VCaP (cell line): ENCODE measurements around the gene SYT15.
"Not testable (repeated sequence)": the region's sequence is repeated elsewhere in the genome, so short reads cannot be mapped to it uniquely, and the experiment has no call there.

Experiments
- H3K27ac ChIP-seq: fragments of 450-650 bp; 2 replicates; pipeline ENCODE4 v1.5.1; 2017
- CTCF ChIP-seq: fragments of 450-650 bp; conservative IDR thresholded peaks from 2 replicates; pipeline ENCODE4 v1.5.1; 2017; ENCODE audit warnings: mild to moderate bottlenecking, moderate library complexity

The SYT15 gene

GRCh38 chr10:46578474-46579178 is at the start of gene SYT15:
TSS of gene SYT15 (plus strand) at chr10:46579128. CDS start at chr10:46579169, 41 bp downstream.
- H3K27ac ChIP-seq, result not testable (repeated sequence)

- H3K27ac ChIP-seq, result not testable (repeated sequence)
Measured at GRCh38 chr10:46529742-46530141, 49.2 kb upstream of the SYT15 start.

GRCh38 chr10:46530249-46531186 is 48.4 kb upstream of the SYT15 start:
- no peak for TF ChIP-seq CTCF
- no peak overlapping the region for H3K27ac ChIP-seq

GRCh38 chr10:46532256-46532655 is 46.7 kb upstream of the SYT15 start:
- H3K27ac ChIP-seq, result not testable (repeated sequence)

- no peak for TF ChIP-seq CTCF
- no peak overlapping the region for H3K27ac ChIP-seq
Measured at GRCh38 chr10:46534828-46535524, 44.0 kb upstream of the SYT15 start.

GRCh38 chr10:46536171-46536570 is 42.8 kb upstream of the SYT15 start:
- H3K27ac ChIP-seq, result no peak overlapping the region
- no peak for TF ChIP-seq CTCF

GRCh38 chr10:46536781-46537180 is 42.1 kb upstream of the SYT15 start:
- H3K27ac ChIP-seq, result no peak overlapping the region
- no peak for TF ChIP-seq CTCF

GRCh38 chr10:46537309-46537708 is 41.6 kb upstream of the SYT15 start:
- no peak overlapping the region for H3K27ac ChIP-seq
- TF ChIP-seq CTCF, result no peak
